Measurements from ENCODE around the gene KDM2A.

DNA sequence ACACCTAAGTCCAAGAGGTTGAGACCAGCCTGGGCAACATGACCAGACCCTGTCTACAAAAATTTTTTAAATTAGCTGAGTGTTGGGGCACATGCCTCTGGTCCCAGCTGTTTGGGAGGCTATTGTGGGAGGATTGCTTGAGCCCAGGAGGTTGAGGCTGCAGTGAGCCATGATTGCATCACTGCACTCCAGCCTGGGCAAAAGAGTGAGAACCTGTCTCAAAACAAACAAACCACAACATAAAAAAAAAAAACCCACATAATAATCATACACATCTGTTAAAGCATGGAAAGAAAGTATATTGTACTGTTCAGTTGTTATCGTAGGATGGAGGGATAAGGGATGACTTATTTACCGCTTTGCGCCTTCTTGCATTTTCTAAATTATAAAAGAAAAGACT is 111.3 kb downstream of the KDM2A start:
- TF ChIP-seq, protein P1, sequence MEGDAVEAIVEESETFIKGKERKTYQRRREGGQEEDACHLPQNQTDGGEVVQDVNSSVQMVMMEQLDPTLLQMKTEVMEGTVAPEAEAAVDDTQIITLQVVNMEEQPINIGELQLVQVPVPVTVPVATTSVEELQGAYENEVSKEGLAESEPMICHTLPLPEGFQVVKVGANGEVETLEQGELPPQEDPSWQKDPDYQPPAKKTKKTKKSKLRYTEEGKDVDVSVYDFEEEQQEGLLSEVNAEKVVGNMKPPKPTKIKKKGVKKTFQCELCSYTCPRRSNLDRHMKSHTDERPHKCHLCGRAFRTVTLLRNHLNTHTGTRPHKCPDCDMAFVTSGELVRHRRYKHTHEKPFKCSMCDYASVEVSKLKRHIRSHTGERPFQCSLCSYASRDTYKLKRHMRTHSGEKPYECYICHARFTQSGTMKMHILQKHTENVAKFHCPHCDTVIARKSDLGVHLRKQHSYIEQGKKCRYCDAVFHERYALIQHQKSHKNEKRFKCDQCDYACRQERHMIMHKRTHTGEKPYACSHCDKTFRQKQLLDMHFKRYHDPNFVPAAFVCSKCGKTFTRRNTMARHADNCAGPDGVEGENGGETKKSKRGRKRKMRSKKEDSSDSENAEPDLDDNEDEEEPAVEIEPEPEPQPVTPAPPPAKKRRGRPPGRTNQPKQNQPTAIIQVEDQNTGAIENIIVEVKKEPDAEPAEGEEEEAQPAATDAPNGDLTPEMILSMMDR (IDR thresholded peaks at IDR 0.05) = no peak
- no peak for TF ChIP-seq POLR2A (IDR thresholded peaks at IDR 0.05)
